Cardiac ventricle fibroblast (primary cell): ENCODE results near the gene BOLA2. TPM values are rescaled to one million over a fixed set of nuclear protein-coding genes. Genes with fewer than 3 reads are reported as not detected.

Source experiments
- total RNA-seq: library from RNA; depleted of rRNA; stranded (reverse); fragments of >200 nt; gene quantifications from 2 replicates; pipeline ENCODE4 v1.2.3, GENCODE V29; 2015

BOLA2 gene
- total RNA-seq = 4.3 and 6.3 TPM in 2 replicates

GRCh38 chr16:29454269-29454668 lies at the start of gene BOLA2, which contains the start of gene SLX1B:
TSS of gene BOLA2 (minus strand) at chr16:29454351. CDS start at chr16:29454253, 98 bp downstream.
TSS of gene SLX1B (plus strand) at chr16:29454533.

GRCh38 chr16:29459706-29460646 lies 5.8 kb upstream of the BOLA2 start, which contains the start of gene SULT1A4:
TSS of gene SULT1A4 (plus strand) at chr16:29459913. CDS start at chr16:29461386, 1,473 bp downstream.

Other genes with a start within 250 kb of the BOLA2 start
- gene NPIPB11, start 47.6 kb downstream of the BOLA2 start, total RNA-seq = 0.19 TPM in 1 of 2 replicates, not detected in the other
- gene SLX1B, start 182 bp upstream of the BOLA2 start, total RNA-seq = 15.3 and 16.4 TPM in 2 replicates
- 1.2 and 2.8 TPM in 2 replicates for gene SULT1A4, start 5.6 kb upstream of the BOLA2 start, total RNA-seq
- gene NPIPB12, start 52.1 kb upstream of the BOLA2 start, total RNA-seq = 9.2 and 18.8 TPM in 2 replicates
- not detected in 2 replicates for gene SPN, start 208.9 kb upstream of the BOLA2 start, total RNA-seq
- gene QPRT, start 224.8 kb upstream of the BOLA2 start, total RNA-seq = 4.1 and 6.0 TPM in 2 replicates